Measurements from ENCODE around the gene RPS6KA3. TPM values are rescaled to one million over a fixed set of nuclear protein-coding genes. Genes with fewer than 3 reads are reported as not detected.

RPS6KA3 gene
- total and polyA plus RNA-seq, 2 of the 8 experiments (the other 6 are each of a cell fraction or from before 2014, with no cell fraction given): 7.1 to 13.0 TPM

DNA sequence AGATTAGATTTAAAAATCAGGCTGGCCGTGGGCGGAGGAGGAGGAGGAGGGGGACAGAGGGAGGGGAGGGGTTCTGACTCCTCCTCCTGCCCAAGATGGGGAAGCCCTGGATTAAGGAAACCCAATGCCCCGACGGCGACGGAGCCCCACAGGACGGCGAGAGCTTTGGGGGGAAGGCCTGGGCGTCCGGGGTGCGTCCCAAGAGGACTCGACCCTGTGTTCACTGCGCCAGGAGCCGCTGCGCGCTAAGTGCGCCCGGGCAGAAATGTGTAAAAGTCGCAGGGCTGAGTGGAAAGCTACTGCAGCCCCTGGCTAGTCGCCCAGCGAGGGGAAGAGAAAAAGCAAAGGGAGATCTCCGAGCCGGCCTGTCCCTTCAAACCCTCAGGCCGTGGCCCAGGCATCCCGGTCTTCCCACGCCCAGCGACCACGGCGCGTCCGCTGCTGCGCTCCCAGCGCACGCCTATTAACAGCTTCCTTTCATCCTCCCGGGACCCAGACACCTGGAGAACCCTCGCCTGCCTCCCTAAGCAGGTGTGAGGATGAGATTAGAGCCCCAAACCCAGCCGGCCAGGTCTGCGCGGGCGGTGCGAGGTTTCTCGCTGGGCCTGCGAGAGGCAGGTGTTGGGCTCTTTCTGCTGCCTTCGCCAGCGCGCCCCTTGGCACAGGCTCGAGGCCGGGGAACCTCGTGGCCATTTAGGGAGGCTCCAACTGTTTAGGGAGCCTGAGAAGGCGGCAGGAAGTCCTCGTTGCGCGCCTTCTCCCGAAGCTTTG, 1.4 kb upstream of the RPS6KA3 start:
- ChIA-PET POLR2A (ENCODE audit: partially characterized antibody) (interaction anchor here (0.8 kb wide), 1 partner anchor 15 kb away, joined by 4 read pairs; no protein-coding TSS in a partner anchor), CTCF (ENCODE audit: partially characterized antibody) (no interaction called here)
- no peak overlapping the region for H2BK20ac ChIP-seq (ENCODE audit: low read length)
- no peak for FAIRE-seq
- peaks cover 3% of the 10 kb centered on the region; the same call in 1 of the 2 replicates for H3K23me2 ChIP-seq (ENCODE audit: low read depth, low read length)
- no peak overlapping the region for H3K56ac ChIP-seq (replicated peaks; ENCODE audit: insufficient read length, low read depth, low read length)
- no peak overlapping the region for H2AK5ac ChIP-seq (ENCODE audit: low read depth, low read length)
- H2BK12ac ChIP-seq (ENCODE audit: low read depth, low read length): no peak overlapping the region
- no peak overlapping the region for H2BK120ac ChIP-seq (replicated peaks; ENCODE audit: low read depth, low read length)
- peak overlapping the region in 1 of 4 experiments; percentile 30; a peak in 1 of 7 replicates for H3K9ac ChIP-seq (replicated peaks in 1 of 4; ENCODE audit: extremely low read depth in 1 of 4, low read depth in 3 of 4, low read length in 3 of 4)
- H4K20me1 ChIP-seq (replicated peaks in 1 of 2; ENCODE audit: control insufficient read depth in 1 of 2, insufficient read depth in 2 of 2, low read length in 2 of 2): peaks cover 3 to 4% of the 10 kb centered on the region in 2 experiments
- no peak overlapping the region for H4K91ac ChIP-seq (replicated peaks; ENCODE audit: insufficient read length, low read length)
- no peaks in the 10 kb centered on the region for H3K36me3 ChIP-seq (ENCODE audit: control insufficient read depth in 2 of 4, insufficient read depth in 4 of 4, low read length in 3 of 4)
- H3K27ac ChIP-seq (ENCODE audit: low read depth, low read length): no peak overlapping the region
- no peak overlapping the region for H3K14ac ChIP-seq (ENCODE audit: insufficient read length)
- peak overlapping the region; percentile 54 to 82 (median 70) for H3K4me3 ChIP-seq (ENCODE audit: extremely low read depth in 1 of 4, insufficient read depth in 2 of 4, low read depth in 3 of 4, low read length in 4 of 4)
- H2BK5ac ChIP-seq (ENCODE audit: low read depth, low read length): no peak overlapping the region
- WGBS, 2 experiments (ENCODE audit: extremely low coverage in 1 of 2, insufficient coverage in 1 of 2, insufficient read length in 1 of 2, insufficient replicate concordance in 2 of 2, low coverage in 1 of 2, low lambda C conversion rate in 2 of 2, missing lambda C conversion rate in 1 of 2): 3% methylated on average over 17 of the region's 54 CpGs; no CpG with 5 or more reads in 1 of the 2 experiments
- H2BK15ac ChIP-seq (ENCODE audit: low read length): no peak overlapping the region
- peaks cover 4 to 17% (median 13%) of the 10 kb centered on the region in 4 experiments for H3K27me3 ChIP-seq (replicated peaks in 1 of 4; ENCODE audit: control insufficient read depth in 3 of 4, extremely low read depth in 1 of 4, insufficient read depth in 3 of 4, low read length in 3 of 4)
- H3K23ac ChIP-seq (ENCODE audit: insufficient read length): no peak overlapping the region
- peaks cover 0 to 23% of the 10 kb centered on the region in 2 experiments; a peak in 2 of 4 replicates for H3K79me2 ChIP-seq (ENCODE audit: control insufficient read depth in 1 of 2, insufficient read depth in 2 of 2, low read length in 2 of 2)
- H3K79me1 ChIP-seq (ENCODE audit: low read depth, low read length): no peaks in the 10 kb centered on the region
- no peaks in the 10 kb centered on the region for H3K9me3 ChIP-seq (ENCODE audit: insufficient read depth in 2 of 2, low read depth in 1 of 2, low read length in 1 of 2)
- peak overlapping the region; percentile 74 to 80 for H3K4me2 ChIP-seq (ENCODE audit: insufficient read depth in 1 of 2, low read depth in 2 of 2, low read length in 2 of 2)
- H4K8ac ChIP-seq (ENCODE audit: extremely low read depth, insufficient read depth, low read length): peak overlapping the region; percentile 68; the same call in 1 of the 2 replicates
- peak in 1 of 2 experiments; percentile 63 for DNase-seq (ENCODE audit: low read depth in 1 of 2, low spot score in 2 of 2)
- no peak overlapping the region; the same call in 1 of the 2 replicates for H3K18ac ChIP-seq (ENCODE audit: extremely low read depth, low read length)
- H2AFZ ChIP-seq (ENCODE audit: low read length): peak overlapping the region; percentile 59; the same call in 1 of the 2 replicates
- no peak overlapping the region for H4K5ac ChIP-seq (ENCODE audit: insufficient read length, low read depth, low read length)
- no peak overlapping the region for H3K4ac ChIP-seq (replicated peaks; ENCODE audit: insufficient read length, low read depth, low read length)
- peaks cover 0 to 4% (median 0%) of the 10 kb centered on the region in 4 experiments; a peak in 3 of 7 replicates for H3K4me1 ChIP-seq (replicated peaks in 1 of 4; ENCODE audit: control insufficient read depth in 3 of 4, insufficient read depth in 4 of 4, low read length in 3 of 4)
- TF ChIP-seq SIRT6 (IDR thresholded peaks at IDR 0.05; ENCODE audit: low read length): no peak
- TF ChIP-seq, protein P1, sequence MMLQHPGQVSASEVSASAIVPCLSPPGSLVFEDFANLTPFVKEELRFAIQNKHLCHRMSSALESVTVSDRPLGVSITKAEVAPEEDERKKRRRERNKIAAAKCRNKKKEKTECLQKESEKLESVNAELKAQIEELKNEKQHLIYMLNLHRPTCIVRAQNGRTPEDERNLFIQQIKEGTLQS (IDR thresholded peaks at IDR 0.05; ENCODE audit: insufficient read depth, low read depth, low read length): no peak
- TF ChIP-seq, protein P2, sequence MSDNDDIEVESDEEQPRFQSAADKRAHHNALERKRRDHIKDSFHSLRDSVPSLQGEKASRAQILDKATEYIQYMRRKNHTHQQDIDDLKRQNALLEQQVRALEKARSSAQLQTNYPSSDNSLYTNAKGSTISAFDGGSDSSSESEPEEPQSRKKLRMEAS (IDR thresholded peaks at IDR 0.05): peak; percentile 94
- peak; percentile 49 for TF ChIP-seq KDM4A (IDR thresholded peaks at IDR 0.05; ENCODE audit: low read depth, low read length, severe bottlenecking)
- TF ChIP-seq ASH2L (IDR thresholded peaks at IDR 0.05; ENCODE audit: low read length): no peak
- TF ChIP-seq, protein P3, sequence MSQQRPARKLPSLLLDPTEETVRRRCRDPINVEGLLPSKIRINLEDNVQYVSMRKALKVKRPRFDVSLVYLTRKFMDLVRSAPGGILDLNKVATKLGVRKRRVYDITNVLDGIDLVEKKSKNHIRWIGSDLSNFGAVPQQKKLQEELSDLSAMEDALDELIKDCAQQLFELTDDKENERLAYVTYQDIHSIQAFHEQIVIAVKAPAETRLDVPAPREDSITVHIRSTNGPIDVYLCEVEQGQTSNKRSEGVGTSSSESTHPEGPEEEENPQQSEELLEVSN (IDR thresholded peaks at IDR 0.05): peak; percentile 94
- TF ChIP-seq CHD1 (IDR thresholded peaks at IDR 0.05; ENCODE audit: low read depth, low read length): no peak
- TF ChIP-seq TCF12 (IDR thresholded peaks at IDR 0.05; ENCODE audit: low read depth, low read length): peak; percentile 97
- no peak for TF ChIP-seq RFX5 (IDR thresholded peaks at IDR 0.05; ENCODE audit: borderline replicate concordance, low read depth, low read length)
- TF ChIP-seq POLR2AphosphoS5 (IDR thresholded peaks at IDR 0.05; ENCODE audit: low read depth, low read length): peak; percentile 58
- no peak for TF ChIP-seq JUN (IDR thresholded peaks at IDR 0.05; ENCODE audit: low read depth, low read length)
